HEK293T (cell line): Measurements from ENCODE around the gene ISCU.

Experiments used
- ARNT ChIP-seq: fragments of 450-650 bp; IDR thresholded peaks from 2 replicates; pipeline ENCODE4 v1.6.1; 2017; ENCODE audit warnings: mild to moderate bottlenecking
- BHLHE40 ChIP-seq: fragments of 450-650 bp; IDR thresholded peaks from 2 replicates; pipeline ENCODE4 v1.6.1; 2016; ENCODE audit warnings: mild to moderate bottlenecking, moderate library complexity, borderline replicate concordance
- CTBP1 ChIP-seq: fragments of 450-650 bp; IDR thresholded peaks from 2 replicates; pipeline ENCODE4 v1.6.1; 2016; ENCODE audit warnings: borderline replicate concordance
- ELF4 ChIP-seq: fragments of 450-650 bp; IDR thresholded peaks from 2 replicates; pipeline ENCODE4 v1.6.1; 2017; ENCODE audit warnings: antibody characterized with exemption
- FOXA1 ChIP-seq: fragments of 450-650 bp; IDR thresholded peaks from 2 replicates; pipeline ENCODE4 v1.6.1; 2016; ENCODE audit warnings: mild to moderate bottlenecking
- FOXK2 ChIP-seq: fragments of 450-650 bp; IDR thresholded peaks from 2 replicates; pipeline ENCODE4 v1.6.1; 2016; ENCODE audit warnings: mild to moderate bottlenecking
- FOXM1 ChIP-seq: fragments of 450-650 bp; IDR thresholded peaks from 2 replicates; pipeline ENCODE4 v1.6.1; 2017; ENCODE audit warnings: mild to moderate bottlenecking, borderline replicate concordance
- HDGF ChIP-seq: fragments of 450-650 bp; IDR thresholded peaks from 2 replicates; pipeline ENCODE4 v1.6.1; 2017; ENCODE audit warnings: antibody characterized with exemption, borderline replicate concordance
- L3MBTL2 ChIP-seq: fragments of 450-650 bp; conservative IDR thresholded peaks from 2 replicates; pipeline ENCODE4 v1.6.1; 2016; ENCODE audit warnings: mild to moderate bottlenecking
- PKNOX1 ChIP-seq: fragments of 450-650 bp; IDR thresholded peaks from 2 replicates; pipeline ENCODE4 v1.6.1; 2016
- SP1 ChIP-seq: fragments of 450-650 bp; IDR thresholded peaks from 2 replicates; pipeline ENCODE4 v1.6.1; 2017
- SUZ12 ChIP-seq: fragments of 450-650 bp; IDR thresholded peaks from 2 replicates; pipeline ENCODE4 v1.6.1; 2016; ENCODE audit warnings: mild to moderate bottlenecking
- ZNF384 ChIP-seq: fragments of 450-650 bp; IDR thresholded peaks from 2 replicates; pipeline ENCODE4 v1.6.1; 2016

- TF ChIP-seq SP1 (no peak), PKNOX1 (no peak), BHLHE40 (no peak), HDGF (no peak), SUZ12 (no peak), ARNT (no peak), ELF4 (no peak), L3MBTL2 (no peak), ZNF384 (no peak), FOXA1 (no peak), FOXK2 (no peak), CTBP1 (no peak), FOXM1 (no peak)
Measured at GRCh38 chr12:108542320-108542719, 20.1 kb upstream of the ISCU start.
